HepG2 (cell line): Measurements from ENCODE around the gene UBE4A. TPM values are rescaled to one million over a fixed set of nuclear protein-coding genes. Genes with fewer than 3 reads are reported as not detected.
A peak's percentile ranks its signal among the peaks of the same experiment; 100 is the strongest.

Experiments
- ATAC-seq: fragments of 200-7000 bp; cut with Tn5 transposase; 3 replicates; pipeline ENCODE4 v1.9.1; 2020; ENCODE audit warnings: mild to moderate bottlenecking, moderate library complexity
- BruUV-seq: library from RNA; stranded (reverse); fragments of 400-500 nt; replicated peaks from 2 replicates; lab custom pipeline; 2021; lab: Mats Ljungman, UMichigan
- CTCF ChIA-PET: fragments of 300-600 bp; formaldehyde crosslinking; extraction: SDS; loops from one replicate; lab custom pipeline; 2021; ENCODE audit warnings: low total read pairs, inconsistent platforms, low intra/inter-chr PET ratio; lab: Yijun Ruan, JAX
- POLR2A ChIA-PET: fragments of 350-600 bp; sonication (Branson Sonifier 250); formaldehyde crosslinking; loops from one replicate; lab custom pipeline; 2020; ENCODE audit warnings: antibody characterized with exemption, inconsistent platforms; lab: Yijun Ruan, JAX
- DNase-seq: peaks from one replicate; pipeline ENCODE4 v3.0.0-alpha.2; 2015; ENCODE audit warnings: low spot score
- FAIRE-seq: peaks from 3 replicates; lab custom pipeline; 2011; peaks lifted over from hg19 to GRCh38; lab: Jason Lieb, UNC
- H2AFZ ChIP-seq: one replicate; pipeline ENCODE4 v1.6.1; 2011; ENCODE audit warnings: low read length, inconsistent platforms
- H3K27ac ChIP-seq: fragments of 300-600 bp; 3 replicates; pipeline ENCODE4 v1.8.0; 2011; ENCODE audit warnings: mixed run types, mild to moderate bottlenecking, mixed read lengths, low read length, inconsistent platforms; ENCODE audit not compliant: insufficient read depth; ENCODE audit errors: extremely low read length
- H3K27me3 ChIP-seq, 2 experiments: fragments of 200-600 bp in 1 of 2; 2 replicates in 1 of 2; 3 replicates in 1 of 2; pipeline versions ENCODE4 v1.6.0 to v1.8.0; 2011; ENCODE audit warnings: low read length in 2 of 2, mild to moderate bottlenecking in 2 of 2, moderate library complexity in 2 of 2, inconsistent platforms in 1 of 2; ENCODE audit not compliant: insufficient read depth in 2 of 2, control insufficient read depth in 1 of 2
- H3K36me3 ChIP-seq, 2 experiments: fragments of 200-600 bp in 1 of 2; replicated peaks in 1 of 2; 2 replicates in 1 of 2; 3 replicates in 1 of 2; pipeline versions ENCODE4 v1.5.1 to v1.8.0; 2011; ENCODE audit warnings: low read length in 2 of 2, inconsistent platforms in 1 of 2; ENCODE audit not compliant: insufficient read depth in 2 of 2, control insufficient read depth in 1 of 2
- H3K4me1 ChIP-seq: 2 replicates; pipeline ENCODE4 v1.5.1; 2012; ENCODE audit warnings: low read length, inconsistent platforms; ENCODE audit not compliant: insufficient read depth
- H3K4me2 ChIP-seq: 2 replicates; pipeline ENCODE4 v1.6.0; 2011; ENCODE audit warnings: low read depth, low read length, inconsistent platforms
- H3K4me3 ChIP-seq, 3 experiments: fragments of 200-600 bp in 1 of 3; sonication (generic), shearing (Covaris generic) in 1 of 3; replicated peaks in 1 of 3; 2 replicates each; pipeline ENCODE4 v1.5.1; 2011 to 2016; ENCODE audit warnings: low read length in 3 of 3, inconsistent platforms in 2 of 3, low read depth in 2 of 3, mild to moderate bottlenecking in 2 of 3, control low read depth in 1 of 3, mixed read lengths in 1 of 3; ENCODE audit not compliant: insufficient read depth in 1 of 3
- H3K79me2 ChIP-seq: one replicate; pipeline ENCODE4 v1.6.1; 2011; ENCODE audit warnings: low read length, inconsistent platforms; ENCODE audit not compliant: insufficient read depth
- H3K9ac ChIP-seq: 2 replicates; pipeline ENCODE4 v1.6.0; 2011; ENCODE audit warnings: mild to moderate bottlenecking, low read depth, low read length, inconsistent platforms; ENCODE audit not compliant: insufficient read depth
- H3K9me3 ChIP-seq: 2 replicates; pipeline ENCODE4 v1.5.1; 2012; ENCODE audit warnings: mild to moderate bottlenecking, low read length
- H4K20me1 ChIP-seq: 2 replicates; pipeline ENCODE4 v1.6.0; 2011; ENCODE audit warnings: inconsistent platforms, mild to moderate bottlenecking, low read length, moderate library complexity; ENCODE audit not compliant: insufficient read depth
- ERF ChIP-seq: IDR thresholded peaks from 2 replicates; pipeline ENCODE4 v1.6.1; 2018; ENCODE audit warnings: missing biosample characterization, missing genetic modification reagents
- MED13 ChIP-seq: sonication (generic); formaldehyde crosslinking; IDR thresholded peaks from 2 replicates; pipeline ENCODE4 v1.5.0; 2020; ENCODE audit warnings: missing genetic modification reagents
- MYNN ChIP-seq: sonication (generic); formaldehyde crosslinking; IDR thresholded peaks from 2 replicates; pipeline ENCODE4 v1.4.0; 2020; ENCODE audit warnings: mild to moderate bottlenecking, low read depth, missing genetic modification reagents
- PAXIP1 ChIP-seq: sonication (generic); formaldehyde crosslinking; conservative IDR thresholded peaks from 2 replicates; pipeline ENCODE4 v1.4.0; 2020; ENCODE audit warnings: mild to moderate bottlenecking, missing genetic modification reagents, moderate library complexity
- TOE1 ChIP-seq: sonication (generic); formaldehyde crosslinking; IDR thresholded peaks from 2 replicates; pipeline ENCODE4 v1.4.0; 2020; ENCODE audit warnings: mild to moderate bottlenecking, missing genetic modification reagents
- ZNF724P ChIP-seq: sonication (generic); formaldehyde crosslinking; IDR thresholded peaks from 2 replicates; pipeline ENCODE4 v1.8.0; 2022; ENCODE audit warnings: missing genetic modification reagents, borderline replicate concordance
- ZNF75D ChIP-seq: sonication (generic); formaldehyde crosslinking; IDR thresholded peaks from 2 replicates; pipeline ENCODE4 v1.8.1; 2023; ENCODE audit warnings: missing genetic modification reagents, mild to moderate bottlenecking, borderline replicate concordance
- ZNF772 ChIP-seq: sonication (generic); formaldehyde crosslinking; IDR thresholded peaks from 2 replicates; pipeline ENCODE4 v1.5.0; 2020; ENCODE audit warnings: mild to moderate bottlenecking, missing genetic modification reagents
- WGBS: methylation state at CpG from one replicate; pipeline ENCODE4 v1.1.6; 2017; ENCODE audit warnings: low lambda C conversion rate; 5-methylcytosine and 5-hydroxymethylcytosine counted together
- in situ Hi-C: cut with HindIII; loops from 2 replicates; pipeline ENCODE4 v1.10.0; 2017; ENCODE audit warnings: low pct_unique_long_range_greater_than_20kb; ENCODE audit not compliant: extremely low pct_ligation_motif_present
- intact Hi-C: fragments of 100-400 bp; cut with micrococcal nuclease; formaldehyde crosslinking; loops from one replicate; pipeline ENCODE4 v1.10.0; 2022; ENCODE audit not compliant: unreplicated experiment
- polyA plus RNA-seq, 8 experiments: library from polyadenylated mRNA; depleted of rRNA in 3 of 8; stranded (reverse) in 7 of 8; unstranded in 1 of 8; fragments of >200 nt; fragmentation: Illumina TruSeq in 4 of 8; extraction: Trizol in 4 of 8; gene quantifications; 2 replicates each; pipeline versions ENCODE4 v1.2.1 to v1.2.3, GENCODE V29; 2011 to 2016; ENCODE audit warnings: low read depth in 4 of 8, missing spikeins in 1 of 8, mixed read lengths in 1 of 8; ENCODE audit not compliant: insufficient read depth in 1 of 8
- total RNA-seq, 5 experiments: library from RNA; depleted of rRNA; stranded (reverse); fragments of >200 nt; fragmentation: Illumina TruSeq; extraction: Trizol; gene quantifications; 2 replicates each; pipeline ENCODE4 v1.2.3, GENCODE V29; 2016; ENCODE audit warnings: low read depth in 1 of 5

The UBE4A gene
- total and polyA plus RNA-seq, 2 of the 13 experiments (the other 11 are each of a cell fraction or from before 2014, with no cell fraction given) = 15.1 to 32.7 TPM

- peak; percentile 59 for TF ChIP-seq PAXIP1 (CRISPR knock-in tag)
Observed at GRCh38 chr11:118321386-118322082, 37.9 kb upstream of the UBE4A start (continued).

GRCh38 chr11:118322721-118323120 lies 36.7 kb upstream of the UBE4A start:
- Histone ChIP-seq H3K27me3 (peaks cover 5 to 28% of the 10 kb centered on the region in 2 experiments; a peak in 3 of 5 replicates), H2AFZ (no peak overlapping the region), H3K4me3 (no peak overlapping the region), H4K20me1 (no peaks in the 10 kb centered on the region), H3K9me3 (no peaks in the 10 kb centered on the region), H3K4me1 (peaks cover 14% of the 10 kb centered on the region), H3K79me2 (no peaks in the 10 kb centered on the region), H3K27ac (no peak overlapping the region), H3K4me2 (no peak overlapping the region), H3K36me3 (no peaks in the 10 kb centered on the region), H3K9ac (no peak overlapping the region)
- 65% methylated on average over 10 of the region's 19 CpGs for WGBS
- intact Hi-C loops (no loop called here), in situ Hi-C loops (no loop called here)
- ATAC-seq = no peak
- POLR2A ChIA-PET = no interaction called here
- TF ChIP-seq ERF (CRISPR knock-in tag) (no peak), TOE1 (CRISPR knock-in tag) (no peak), MYNN (no peak), ZNF75D (CRISPR knock-in tag) (no peak), MED13 (CRISPR knock-in tag) (no peak), ZNF724P (CRISPR knock-in tag) (no peak), ZNF772 (no peak)
- no peak for FAIRE-seq
- no TSS peak for BruUV-seq
- CTCF ChIA-PET = no interaction called here
- DNase-seq = no peak
